ENCODE results near the gene EMP1.
"Not testable (repeated sequence)": the region's sequence is repeated elsewhere in the genome, so short reads cannot be mapped to it uniquely, and the experiment has no call there.

The EMP1 gene

GRCh38 chr12:13259625-13260024 lies 63.1 kb downstream of the EMP1 start:
- DNase-seq = not testable (repeated sequence)

GRCh38 chr12:13267826-13268225 lies 71.3 kb downstream of the EMP1 start:
- not testable (repeated sequence) for DNase-seq

- DNase-seq = no peak
These were observed 72.1 kb downstream of the EMP1 start for GRCh38 chr12:13268581-13268980.

All from GOT3 (cell line).